Neutrophil (primary cell): ENCODE measurements around the gene DSCAML1.

Experiments
- H3K27ac ChIP-seq: fragments of 200-600 bp; sonication (generic); 2 replicates; pipeline ENCODE4 v1.5.1; 2016; ENCODE audit warnings: mild to moderate bottlenecking, moderate library complexity
- H3K27me3 ChIP-seq: fragments of 200-600 bp; sonication (generic); 2 replicates; pipeline ENCODE4 v1.6.0; 2016; ENCODE audit warnings: mild to moderate bottlenecking
- H3K36me3 ChIP-seq: fragments of 200-600 bp; sonication (generic); 2 replicates; pipeline ENCODE4 v1.5.1; 2017
- H3K4me1 ChIP-seq, 2 experiments: fragments of 200-600 bp in 1 of 2; sonication (generic) in 1 of 2; 1 replicate in 1 of 2; 2 replicates in 1 of 2; pipeline versions ENCODE4 v1.5.1 to v1.6.1; 2013 to 2016; ENCODE audit warnings: low read depth in 1 of 2, low read length in 1 of 2, mild to moderate bottlenecking in 1 of 2, moderate library complexity in 1 of 2; ENCODE audit not compliant: control insufficient read depth in 1 of 2, insufficient read depth in 1 of 2
- H3K4me3 ChIP-seq, 2 experiments: fragments of 200-600 bp in 1 of 2; sonication (generic) in 1 of 2; 1 replicate in 1 of 2; 2 replicates in 1 of 2; pipeline ENCODE4 v1.5.1; 2013 to 2016; ENCODE audit warnings: low read depth in 1 of 2, low read length in 1 of 2, mild to moderate bottlenecking in 1 of 2, moderate library complexity in 1 of 2
- H3K9me3 ChIP-seq: fragments of 200-600 bp; sonication (generic); 2 replicates; pipeline ENCODE4 v1.5.1; 2016
- TF ChIP-seq, protein P1 (sequence below): fragments of 200-600 bp; sonication (generic); IDR thresholded peaks from 2 replicates; pipeline ENCODE4 v1.5.1; 2016; ENCODE audit warnings: antibody characterized with exemption

DSCAML1 gene

GRCh38 chr11:117437791-117438130 lies 359.3 kb downstream of the DSCAML1 start:
- Histone ChIP-seq H3K27me3 (peaks cover 29% of the 10 kb centered on the region), H3K4me3 (no peak overlapping the region), H3K36me3 (no peaks in the 10 kb centered on the region), H3K9me3 (no peaks in the 10 kb centered on the region), H3K4me1 (no peaks in the 10 kb centered on the region), H3K27ac (no peak overlapping the region)
- TF ChIP-seq, protein P1, sequence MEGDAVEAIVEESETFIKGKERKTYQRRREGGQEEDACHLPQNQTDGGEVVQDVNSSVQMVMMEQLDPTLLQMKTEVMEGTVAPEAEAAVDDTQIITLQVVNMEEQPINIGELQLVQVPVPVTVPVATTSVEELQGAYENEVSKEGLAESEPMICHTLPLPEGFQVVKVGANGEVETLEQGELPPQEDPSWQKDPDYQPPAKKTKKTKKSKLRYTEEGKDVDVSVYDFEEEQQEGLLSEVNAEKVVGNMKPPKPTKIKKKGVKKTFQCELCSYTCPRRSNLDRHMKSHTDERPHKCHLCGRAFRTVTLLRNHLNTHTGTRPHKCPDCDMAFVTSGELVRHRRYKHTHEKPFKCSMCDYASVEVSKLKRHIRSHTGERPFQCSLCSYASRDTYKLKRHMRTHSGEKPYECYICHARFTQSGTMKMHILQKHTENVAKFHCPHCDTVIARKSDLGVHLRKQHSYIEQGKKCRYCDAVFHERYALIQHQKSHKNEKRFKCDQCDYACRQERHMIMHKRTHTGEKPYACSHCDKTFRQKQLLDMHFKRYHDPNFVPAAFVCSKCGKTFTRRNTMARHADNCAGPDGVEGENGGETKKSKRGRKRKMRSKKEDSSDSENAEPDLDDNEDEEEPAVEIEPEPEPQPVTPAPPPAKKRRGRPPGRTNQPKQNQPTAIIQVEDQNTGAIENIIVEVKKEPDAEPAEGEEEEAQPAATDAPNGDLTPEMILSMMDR = no peak

DNA sequence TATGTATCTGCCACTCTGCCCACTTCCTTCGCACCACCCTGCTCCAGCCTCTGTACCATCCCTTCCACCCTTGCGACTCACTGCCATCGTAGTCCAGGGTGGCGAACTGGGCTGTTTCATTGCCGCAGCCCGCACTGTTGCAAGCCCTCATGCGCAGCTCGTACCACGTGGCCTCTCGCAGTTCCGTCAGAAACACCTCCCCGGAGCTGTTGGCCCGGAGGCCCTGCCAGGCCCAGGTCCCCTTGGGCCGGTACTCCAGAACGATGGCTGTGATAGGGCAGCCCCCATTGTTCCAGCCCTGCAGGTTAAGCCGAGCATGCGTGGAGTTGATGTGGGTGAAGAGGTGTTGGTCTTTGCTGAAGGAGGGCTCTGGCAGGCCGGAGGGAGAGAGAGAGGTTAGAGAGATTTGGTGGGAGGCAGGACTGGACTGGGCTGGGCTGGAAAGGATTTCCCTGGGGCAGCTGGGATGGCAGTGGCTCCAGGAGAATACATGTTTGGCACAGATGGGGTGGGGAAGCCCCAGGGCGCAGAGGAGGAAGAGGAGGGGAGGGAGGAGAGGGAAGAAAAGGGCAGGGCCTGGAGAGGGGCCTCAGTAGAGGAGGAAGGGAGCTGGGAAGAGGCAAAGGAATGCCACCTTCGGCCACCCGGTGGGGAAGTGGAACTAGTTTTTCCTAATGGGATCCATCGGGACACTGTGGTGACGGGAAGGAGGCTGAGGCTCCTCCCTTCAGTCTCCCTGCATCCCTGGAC lies 359.8 kb downstream of the DSCAML1 start:
- H3K36me3 ChIP-seq = no peaks in the 10 kb centered on the region
- H3K27me3 ChIP-seq = peaks cover 24% of the 10 kb centered on the region
- H3K27ac ChIP-seq = no peak overlapping the region
- no peak overlapping the region for H3K4me3 ChIP-seq
- TF ChIP-seq, protein P1 = no peak
- H3K9me3 ChIP-seq = no peaks in the 10 kb centered on the region
- H3K4me1 ChIP-seq = no peaks in the 10 kb centered on the region

DNA sequence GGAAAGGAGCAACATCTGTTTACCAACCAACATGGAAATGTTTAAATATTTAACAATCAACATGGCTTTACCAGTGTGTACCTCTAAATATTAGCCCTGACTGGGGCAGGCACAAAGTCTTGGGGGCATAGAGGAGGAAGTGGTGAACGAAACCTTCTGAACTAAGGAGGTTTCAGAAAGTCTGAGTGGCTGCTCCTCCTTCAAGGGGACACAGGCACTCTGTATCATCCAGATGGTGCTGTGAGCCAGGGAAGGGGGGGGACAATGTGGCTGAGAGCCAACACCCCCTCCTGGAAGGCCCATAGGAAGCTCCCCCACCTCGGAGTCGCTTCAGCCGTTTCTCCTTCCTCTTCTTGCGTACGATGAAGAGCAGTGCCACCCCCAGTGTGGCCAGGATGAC lies 361.7 kb downstream of the DSCAML1 start:
- Histone ChIP-seq H3K9me3 (no peaks in the 10 kb centered on the region), H3K36me3 (no peaks in the 10 kb centered on the region), H3K27ac (no peak overlapping the region), H3K27me3 (peaks cover 23% of the 10 kb centered on the region), H3K4me1 (no peaks in the 10 kb centered on the region), H3K4me3 (no peak overlapping the region)
- TF ChIP-seq, protein P1 = no peak

DNA sequence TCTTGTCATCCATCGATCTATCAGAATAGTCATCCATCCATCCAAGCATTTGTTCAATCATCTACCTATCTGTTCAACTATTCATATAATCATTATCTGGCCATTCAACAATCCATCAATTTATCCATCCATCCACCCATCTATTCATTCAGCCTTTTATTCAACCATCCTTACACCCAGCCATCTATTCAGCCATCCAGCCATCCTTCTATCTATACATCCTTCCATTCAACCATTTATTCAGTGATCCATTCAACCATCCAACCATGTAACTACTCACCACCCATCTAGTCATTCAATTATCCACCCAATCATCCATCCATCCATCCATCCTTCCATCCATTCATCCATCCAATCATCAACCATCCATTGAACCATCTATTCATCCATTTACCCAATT lies 362.5 kb downstream of the DSCAML1 start:
- no peak overlapping the region for H3K27ac ChIP-seq
- peaks cover 23% of the 10 kb centered on the region for H3K27me3 ChIP-seq
- no peaks in the 10 kb centered on the region for H3K9me3 ChIP-seq
- H3K4me1 ChIP-seq = no peaks in the 10 kb centered on the region
- TF ChIP-seq, protein P1 = no peak
- no peak overlapping the region for H3K4me3 ChIP-seq
- H3K36me3 ChIP-seq = no peaks in the 10 kb centered on the region

DNA sequence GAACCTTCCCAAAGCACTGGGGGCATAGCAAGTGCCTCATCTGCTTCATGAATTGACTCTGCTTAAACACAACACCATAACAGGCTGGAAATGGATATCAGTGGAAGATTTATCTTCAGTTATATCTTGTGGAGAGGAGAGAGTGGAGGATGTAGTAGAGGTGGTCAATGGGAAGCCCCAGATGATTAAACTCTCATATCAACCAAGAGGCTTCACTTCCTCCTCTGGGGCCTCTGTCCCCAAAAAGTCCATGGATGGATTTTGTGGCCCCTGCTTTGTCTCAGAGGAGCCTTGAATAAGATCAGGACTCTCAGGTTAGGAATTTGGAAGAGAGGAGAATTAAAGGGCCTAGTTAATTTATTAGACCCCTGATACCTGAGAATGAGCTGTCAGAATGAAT lies 363.3 kb downstream of the DSCAML1 start:
- H3K36me3 ChIP-seq = no peaks in the 10 kb centered on the region
- H3K27me3 ChIP-seq = peaks cover 23% of the 10 kb centered on the region
- TF ChIP-seq, protein P1 = no peak

More for the DNA sequence above, 363.3 kb downstream of the DSCAML1 start:
- H3K27ac ChIP-seq = no peak overlapping the region
- no peaks in the 10 kb centered on the region for H3K4me1 ChIP-seq
- H3K4me3 ChIP-seq = no peak overlapping the region
- H3K9me3 ChIP-seq = no peaks in the 10 kb centered on the region
